ENCODE measurements around the gene NCAPG2.
A peak's percentile ranks its signal among the peaks of the same experiment; 100 is the strongest.

DNA sequence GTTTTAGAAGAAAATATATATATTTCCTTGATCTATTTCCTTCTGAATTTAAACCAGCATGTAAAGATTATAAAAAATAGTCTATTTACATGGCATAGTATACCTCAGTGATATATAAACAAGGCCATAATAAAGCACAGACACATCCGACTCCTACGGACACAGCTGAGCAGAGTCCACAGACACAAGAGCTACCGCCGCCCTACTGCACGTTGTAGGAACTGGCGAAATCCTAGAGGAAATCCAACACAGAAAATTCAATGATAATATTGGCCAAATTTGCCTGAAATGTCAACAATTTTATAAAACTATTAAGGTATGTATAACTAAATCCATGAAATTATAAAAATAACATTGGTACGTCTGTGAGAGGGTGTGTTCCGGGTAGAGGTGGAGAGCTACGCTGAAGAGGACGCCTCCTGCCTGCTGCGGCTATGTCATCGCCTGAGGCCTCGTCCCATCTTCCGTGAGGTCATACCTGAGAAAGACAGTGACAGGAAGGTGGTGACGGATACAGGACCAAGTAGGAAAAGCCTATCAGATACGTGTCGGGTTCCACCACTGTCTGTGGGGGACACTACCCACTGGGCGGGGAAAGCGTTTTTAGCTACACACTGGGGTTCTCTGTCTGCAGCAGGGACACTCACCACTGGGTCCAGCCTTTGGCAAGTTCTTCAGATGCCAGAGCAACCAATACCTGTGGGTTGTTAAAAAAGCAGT lies 29.3 kb upstream of the NCAPG2 start:
- TF ChIP-seq, protein P1, sequence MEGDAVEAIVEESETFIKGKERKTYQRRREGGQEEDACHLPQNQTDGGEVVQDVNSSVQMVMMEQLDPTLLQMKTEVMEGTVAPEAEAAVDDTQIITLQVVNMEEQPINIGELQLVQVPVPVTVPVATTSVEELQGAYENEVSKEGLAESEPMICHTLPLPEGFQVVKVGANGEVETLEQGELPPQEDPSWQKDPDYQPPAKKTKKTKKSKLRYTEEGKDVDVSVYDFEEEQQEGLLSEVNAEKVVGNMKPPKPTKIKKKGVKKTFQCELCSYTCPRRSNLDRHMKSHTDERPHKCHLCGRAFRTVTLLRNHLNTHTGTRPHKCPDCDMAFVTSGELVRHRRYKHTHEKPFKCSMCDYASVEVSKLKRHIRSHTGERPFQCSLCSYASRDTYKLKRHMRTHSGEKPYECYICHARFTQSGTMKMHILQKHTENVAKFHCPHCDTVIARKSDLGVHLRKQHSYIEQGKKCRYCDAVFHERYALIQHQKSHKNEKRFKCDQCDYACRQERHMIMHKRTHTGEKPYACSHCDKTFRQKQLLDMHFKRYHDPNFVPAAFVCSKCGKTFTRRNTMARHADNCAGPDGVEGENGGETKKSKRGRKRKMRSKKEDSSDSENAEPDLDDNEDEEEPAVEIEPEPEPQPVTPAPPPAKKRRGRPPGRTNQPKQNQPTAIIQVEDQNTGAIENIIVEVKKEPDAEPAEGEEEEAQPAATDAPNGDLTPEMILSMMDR (optimal IDR thresholded peaks at IDR 0.05 in 1 of 3, IDR thresholded peaks at IDR 0.05 in 1 of 3, conservative IDR thresholded peaks at IDR 0.05 in 1 of 3; ENCODE audit: extremely low read depth in 1 of 3, insufficient read depth in 2 of 3, low read length in 3 of 3), result peak in 1 of 3 experiments; percentile 13
- TF ChIP-seq EZH2 (IDR thresholded peaks at IDR 0.05; ENCODE audit: low read length), result no peak

Data from keratinocyte (primary cell).